Activated CD4-positive, alpha-beta T cell treated with anti-CD3 and anti-CD28 coated beads, Interleukin-2, amount 10 ng/mL, durations not matched to agents 24 days and 14 days (primary cell): ENCODE results near the gene STUB1. TPM values are rescaled to one million over a fixed set of nuclear protein-coding genes. Genes with fewer than 3 reads are reported as not detected.

Source experiments
- DNase-seq: peaks from one replicate; pipeline ENCODE4 v3.0.0; 2022
- H3K27ac Mint-ChIP-seq: one replicate; pipeline ENCODE4 v1.8.0; 2022; ENCODE audit warnings: mild to moderate bottlenecking, mixed read lengths
- H3K27me3 Mint-ChIP-seq: one replicate; pipeline ENCODE4 v1.8.0; 2022; ENCODE audit warnings: mixed read lengths
- H3K36me3 Mint-ChIP-seq: one replicate; pipeline ENCODE4 v1.8.0; 2022; ENCODE audit warnings: low read depth, mild to moderate bottlenecking, mixed read lengths
- H3K4me1 Mint-ChIP-seq: one replicate; pipeline ENCODE4 v1.8.0; 2021; ENCODE audit warnings: mixed read lengths
- H3K4me3 Mint-ChIP-seq: one replicate; pipeline ENCODE4 v1.8.0; 2022; ENCODE audit warnings: mild to moderate bottlenecking, moderate library complexity, mixed read lengths
- H3K9me3 Mint-ChIP-seq: one replicate; pipeline ENCODE4 v1.8.0; 2021; ENCODE audit warnings: mixed read lengths
- intact Hi-C: fragments of 100-400 bp; cut with micrococcal nuclease; formaldehyde crosslinking; loops from one replicate; pipeline ENCODE4 v1.15.1; 2023
- total RNA-seq: library from RNA; stranded (reverse); gene quantifications from 2 replicates; pipeline ENCODE4 v1.2.3, GENCODE V29; 2022

Gene STUB1
- total RNA-seq, 1 donor from 2014 or later, result 93.8 TPM

DNA sequence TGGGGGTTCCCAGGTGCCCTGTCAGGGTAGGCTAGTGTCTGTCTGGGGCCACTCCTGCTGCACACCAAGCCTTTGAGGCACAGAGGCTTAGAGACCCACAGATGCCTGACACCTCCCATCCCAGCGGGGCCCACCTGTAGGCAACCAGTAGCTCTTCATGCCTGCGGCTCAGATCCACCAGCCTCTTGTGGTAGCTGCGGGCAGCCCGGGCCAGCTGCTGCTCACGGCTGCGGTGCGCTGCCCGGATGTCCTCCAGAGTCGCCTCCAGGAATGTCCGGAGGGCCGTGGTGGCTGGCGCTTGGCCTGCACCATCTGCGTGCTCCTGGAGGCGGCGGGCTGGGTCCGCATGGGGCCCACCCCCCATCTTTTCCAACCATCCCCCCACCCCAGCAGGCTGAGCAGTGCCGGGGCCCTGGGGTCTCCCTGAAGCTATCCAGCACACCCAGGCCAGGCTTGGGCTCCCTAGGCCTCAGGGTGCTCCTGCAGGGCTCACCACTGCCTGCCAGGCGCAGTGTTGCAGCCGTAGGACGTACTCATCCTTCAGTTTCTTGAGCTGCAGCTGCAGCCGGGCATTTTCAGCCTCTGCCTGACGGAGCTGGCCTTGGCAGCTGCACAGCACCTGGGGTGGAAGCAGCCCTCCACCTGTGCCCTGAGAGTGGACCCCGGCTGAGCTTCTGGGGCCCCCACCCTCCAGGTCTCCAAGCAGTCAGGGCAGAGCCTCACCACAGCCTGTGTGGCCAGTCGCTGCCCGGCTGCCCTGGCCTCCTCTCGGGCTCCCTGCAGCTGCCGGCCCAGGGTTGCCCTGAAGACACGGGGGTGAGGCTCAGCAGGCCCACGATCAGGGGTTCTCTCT is 44.2 kb downstream of the STUB1 start:
- H3K27me3 Mint-ChIP-seq, result peaks cover 6% of the 10 kb centered on the region
- H3K36me3 Mint-ChIP-seq, result no peaks in the 10 kb centered on the region
- no peak for DNase-seq
- no peak overlapping the region for H3K27ac Mint-ChIP-seq
- peaks cover 3% of the 10 kb centered on the region for H3K4me1 Mint-ChIP-seq
- intact Hi-C loops, result loop anchor here (5.0 kb wide), 1 partner anchor 42 kb away; the partner anchor contains the start of genes JMJD8 and STUB1
- no peak overlapping the region for H3K4me3 Mint-ChIP-seq
- no peaks in the 10 kb centered on the region for H3K9me3 Mint-ChIP-seq

DNA sequence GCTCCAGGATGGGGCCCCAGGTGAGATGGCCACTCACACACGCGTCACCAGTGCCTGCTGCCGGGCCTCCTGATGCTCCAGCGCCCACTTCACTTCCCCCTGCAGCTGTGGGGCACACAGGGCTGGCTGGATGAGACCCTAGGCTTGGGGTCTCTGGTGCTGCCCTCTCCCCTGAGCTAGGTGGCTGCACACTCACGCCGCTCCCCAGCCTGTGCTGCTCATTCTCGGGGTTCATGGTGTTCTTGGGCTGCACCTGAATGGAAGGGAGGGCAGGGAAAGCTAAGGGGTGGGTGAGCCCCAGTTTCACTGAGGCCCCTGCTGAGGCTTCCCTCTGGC is 44.8 kb downstream of the STUB1 start:
- no peaks in the 10 kb centered on the region for H3K9me3 Mint-ChIP-seq
- H3K27ac Mint-ChIP-seq, result no peak overlapping the region
- intact Hi-C loops, result loop anchor here (5.0 kb wide), 1 partner anchor 43 kb away; the partner anchor contains the start of genes JMJD8 and STUB1
- H3K36me3 Mint-ChIP-seq, result no peaks in the 10 kb centered on the region
- H3K4me3 Mint-ChIP-seq, result no peak overlapping the region
- DNase-seq, result no peak
- H3K27me3 Mint-ChIP-seq, result peaks cover 6% of the 10 kb centered on the region
- peaks cover 3% of the 10 kb centered on the region for H3K4me1 Mint-ChIP-seq

DNA sequence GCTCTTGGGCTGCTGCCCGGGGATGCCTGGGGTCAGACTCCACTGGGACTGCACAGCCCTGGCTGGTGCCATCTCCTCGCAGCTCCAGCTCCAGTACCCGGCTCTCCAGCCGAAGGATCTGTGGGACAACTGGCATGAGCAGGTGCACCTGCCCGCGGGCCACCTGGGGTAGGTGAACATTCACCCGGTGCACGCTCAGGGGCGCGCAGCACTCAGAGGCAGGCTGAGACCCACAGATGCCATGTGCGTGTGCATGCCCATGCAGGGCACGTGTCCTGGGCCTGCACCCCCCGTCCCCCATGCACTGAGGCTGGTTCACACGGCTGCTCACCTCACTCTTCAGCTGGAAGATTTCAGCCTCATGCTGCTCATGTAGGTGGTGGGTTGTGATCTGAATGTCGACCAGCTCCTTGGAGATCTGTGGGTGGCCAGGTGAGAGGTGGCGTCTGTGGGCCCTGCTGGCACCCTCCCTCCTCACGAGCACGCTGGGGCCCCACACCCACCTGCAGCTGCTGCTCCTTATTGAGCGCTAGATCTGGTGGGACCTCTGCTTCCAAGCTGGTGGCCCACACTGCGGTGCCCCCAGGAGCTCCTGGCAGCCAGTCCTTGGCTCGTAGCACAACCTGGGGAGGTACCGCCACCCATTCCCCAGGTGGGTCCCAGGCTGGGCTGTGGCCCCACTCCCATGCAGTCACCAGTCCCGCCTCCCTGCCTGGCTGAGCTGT is 45.4 kb downstream of the STUB1 start:
- Mint-ChIP-seq H3K9me3 (no peaks in the 10 kb centered on the region), H3K4me3 (peak overlapping the region; percentile 17), H3K27me3 (peaks cover 3% of the 10 kb centered on the region), H3K4me1 (no peaks in the 10 kb centered on the region), H3K36me3 (no peaks in the 10 kb centered on the region), H3K27ac (peak overlapping the region; percentile 15)
- DNase-seq, result no peak
- intact Hi-C loops, result loop anchor here (5.0 kb wide), 1 partner anchor 43 kb away; the partner anchor contains the start of genes JMJD8 and STUB1

DNA sequence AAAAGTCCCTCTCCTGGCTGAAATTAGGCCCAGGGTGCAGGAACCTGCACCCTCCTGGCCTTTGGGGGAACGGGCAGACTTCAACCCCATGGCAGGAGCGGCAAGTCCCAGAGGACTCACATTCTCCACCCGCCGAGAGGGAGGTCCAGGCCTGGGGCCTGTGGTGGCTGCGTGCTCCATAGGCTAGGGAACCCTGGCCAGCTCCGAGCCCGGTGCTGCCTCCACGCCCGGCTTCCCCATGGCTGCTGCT is 45.9 kb downstream of the STUB1 start:
- Mint-ChIP-seq H3K27me3 (peaks cover 3% of the 10 kb centered on the region), H3K4me1 (no peaks in the 10 kb centered on the region), H3K9me3 (no peaks in the 10 kb centered on the region), H3K27ac (no peak overlapping the region), H3K36me3 (no peaks in the 10 kb centered on the region), H3K4me3 (peak overlapping the region; percentile 17)
- intact Hi-C loops, result loop anchor here (5.0 kb wide), 1 partner anchor 44 kb away; the partner anchor contains the start of genes JMJD8 and STUB1
- no peak for DNase-seq

DNA sequence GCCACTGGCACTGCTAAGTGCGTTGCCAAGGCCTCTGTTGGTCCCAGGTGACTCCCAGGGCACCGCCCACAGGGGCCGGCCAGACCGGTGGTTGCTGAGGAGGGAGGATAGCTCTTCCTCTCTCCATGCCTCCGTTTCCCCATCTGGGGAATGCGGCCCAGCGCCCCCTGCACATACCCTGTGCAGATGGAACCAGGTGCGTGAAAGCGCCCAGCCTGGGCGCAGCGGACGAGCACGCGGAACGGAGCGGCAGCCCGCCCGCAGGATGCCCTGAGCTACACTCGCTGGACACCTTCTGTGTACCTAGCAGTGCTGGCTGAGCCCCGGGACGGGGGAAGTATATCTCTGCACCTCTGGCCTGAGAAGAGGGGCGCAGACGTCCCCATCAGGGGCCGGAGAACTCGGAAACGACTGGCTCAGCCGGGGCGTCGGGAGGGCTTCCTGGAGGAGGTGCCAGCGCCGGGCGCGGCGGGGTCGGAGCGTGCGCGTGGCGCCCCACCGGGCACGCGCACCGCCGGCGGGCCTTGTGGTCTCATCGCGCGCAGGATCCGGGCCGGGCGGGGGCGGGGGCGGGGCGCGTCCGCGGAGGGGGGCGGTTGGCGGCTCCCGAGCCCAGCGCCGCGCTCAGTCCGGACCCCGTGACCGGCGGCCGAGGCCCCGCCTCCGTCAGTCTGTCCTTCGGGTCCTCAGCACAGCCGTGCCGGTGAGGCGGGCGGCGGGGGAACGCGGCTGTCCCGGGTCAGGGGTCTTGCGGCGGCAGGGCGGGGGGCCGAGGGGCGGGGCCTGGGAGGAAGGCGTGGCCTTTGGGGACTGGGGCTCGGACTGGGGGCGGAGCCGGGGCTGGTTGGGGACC is 46.5 kb downstream of the STUB1 start, which contains the start of the genes CCDC78 and HAGHL:
TSS of gene CCDC78 (minus strand) at position 6 of the 853 bp plus-strand sequence. CDS start 76 bp downstream, outside the sequence.
TSS of gene HAGHL (plus strand) at position 669 of the 853 bp plus-strand sequence. CDS start 404 bp downstream, outside the sequence.
- H3K4me3 Mint-ChIP-seq, result peak within 1 kb of the TSS; percentile 75
- peaks cover 3% of the 10 kb centered on the region for H3K27me3 Mint-ChIP-seq
- H3K36me3 Mint-ChIP-seq, result no peaks in the 10 kb centered on the region
- peak within 1 kb of the TSS; percentile 48 for H3K27ac Mint-ChIP-seq
- H3K4me1 Mint-ChIP-seq, result no peaks in the 10 kb centered on the region
- intact Hi-C loops, result loop anchor here (5.0 kb wide), 1 partner anchor 44 kb away; the partner anchor contains the start of genes JMJD8 and STUB1
- no peaks in the 10 kb centered on the region for H3K9me3 Mint-ChIP-seq
- peak; percentile 87 for DNase-seq

DNA sequence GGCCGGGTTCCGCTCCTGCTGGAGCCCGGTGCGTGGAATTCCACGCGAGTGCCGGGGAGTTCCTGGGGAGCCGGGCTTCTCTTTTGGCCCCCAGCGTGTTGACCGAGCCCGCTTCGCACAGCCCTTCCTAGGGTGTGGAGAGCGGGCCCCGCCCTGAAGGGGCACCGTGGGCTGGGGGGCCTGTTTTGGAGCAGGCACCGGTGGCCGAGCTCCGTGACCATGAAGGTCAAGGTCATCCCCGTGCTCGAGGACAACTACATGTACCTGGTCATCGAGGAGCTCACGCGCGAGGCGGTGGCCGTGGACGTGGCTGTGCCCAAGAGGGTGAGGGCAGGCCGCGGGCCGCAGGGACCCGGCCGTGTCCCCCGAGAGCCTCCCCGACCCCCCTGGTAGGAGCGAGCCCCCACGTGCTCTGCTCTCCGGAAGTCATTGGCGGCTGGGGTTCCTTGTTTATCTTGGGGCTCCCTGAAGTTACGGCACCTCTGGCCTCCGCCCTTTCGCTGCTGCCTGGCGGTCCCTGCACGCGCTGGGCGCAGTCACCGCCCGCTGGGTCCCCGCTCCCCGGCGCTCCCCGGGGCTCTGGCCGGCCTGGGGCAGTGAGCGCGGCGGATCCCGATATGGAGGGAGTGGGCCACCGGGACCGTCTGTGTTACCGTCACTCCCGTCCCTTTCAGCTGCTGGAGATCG is 47.2 kb downstream of the STUB1 start:
- H3K4me3 Mint-ChIP-seq, result peak overlapping the region; percentile 56
- intact Hi-C loops, result loop anchor here (5.0 kb wide), 1 partner anchor 45 kb away; the partner anchor contains the start of genes JMJD8 and STUB1
- peaks cover 3% of the 10 kb centered on the region for H3K27me3 Mint-ChIP-seq
- no peaks in the 10 kb centered on the region for H3K4me1 Mint-ChIP-seq
- H3K27ac Mint-ChIP-seq, result no peak overlapping the region
- no peaks in the 10 kb centered on the region for H3K9me3 Mint-ChIP-seq
- peak; percentile 78 for DNase-seq
- peaks cover 2% of the 10 kb centered on the region for H3K36me3 Mint-ChIP-seq

DNA sequence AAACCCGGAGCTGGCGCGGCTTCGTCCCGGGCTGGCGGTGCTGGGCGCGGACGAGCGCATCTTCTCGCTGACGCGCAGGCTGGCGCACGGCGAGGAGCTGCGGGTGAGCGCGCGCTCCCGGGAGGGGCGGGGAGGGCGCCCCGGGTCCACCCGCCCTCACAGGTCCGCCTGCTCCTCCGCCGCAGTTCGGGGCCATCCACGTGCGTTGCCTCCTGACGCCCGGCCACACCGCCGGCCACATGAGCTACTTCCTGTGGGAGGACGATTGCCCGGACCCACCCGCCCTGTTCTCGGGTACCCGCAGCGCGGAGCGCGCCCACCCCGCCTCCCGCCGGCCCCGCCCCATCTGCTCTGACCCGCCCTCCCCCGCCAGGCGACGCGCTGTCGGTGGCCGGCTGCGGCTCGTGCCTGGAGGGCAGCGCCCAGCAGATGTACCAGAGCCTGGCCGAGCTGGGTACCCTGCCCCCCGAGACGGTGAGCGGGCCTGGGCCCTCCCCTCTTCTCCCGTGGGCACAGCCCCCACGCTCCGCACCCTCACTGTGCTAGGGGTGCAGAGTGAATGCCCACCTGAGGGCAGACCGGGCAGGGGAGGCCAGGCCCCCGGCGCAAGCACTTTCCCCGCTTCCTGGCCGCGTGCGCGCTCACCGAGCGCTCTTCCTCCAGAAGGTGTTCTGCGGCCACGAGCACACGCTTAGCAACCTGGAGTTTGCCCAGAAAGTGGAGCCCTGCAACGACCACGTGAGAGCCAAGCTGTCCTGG is 48.1 kb downstream of the STUB1 start:
- Mint-ChIP-seq H3K9me3 (no peaks in the 10 kb centered on the region), H3K4me3 (peak overlapping the region; percentile 64)
- intact Hi-C loops, result loop anchor here (5.0 kb wide), 1 partner anchor 46 kb away; the partner anchor contains the start of genes JMJD8 and STUB1

DNA sequence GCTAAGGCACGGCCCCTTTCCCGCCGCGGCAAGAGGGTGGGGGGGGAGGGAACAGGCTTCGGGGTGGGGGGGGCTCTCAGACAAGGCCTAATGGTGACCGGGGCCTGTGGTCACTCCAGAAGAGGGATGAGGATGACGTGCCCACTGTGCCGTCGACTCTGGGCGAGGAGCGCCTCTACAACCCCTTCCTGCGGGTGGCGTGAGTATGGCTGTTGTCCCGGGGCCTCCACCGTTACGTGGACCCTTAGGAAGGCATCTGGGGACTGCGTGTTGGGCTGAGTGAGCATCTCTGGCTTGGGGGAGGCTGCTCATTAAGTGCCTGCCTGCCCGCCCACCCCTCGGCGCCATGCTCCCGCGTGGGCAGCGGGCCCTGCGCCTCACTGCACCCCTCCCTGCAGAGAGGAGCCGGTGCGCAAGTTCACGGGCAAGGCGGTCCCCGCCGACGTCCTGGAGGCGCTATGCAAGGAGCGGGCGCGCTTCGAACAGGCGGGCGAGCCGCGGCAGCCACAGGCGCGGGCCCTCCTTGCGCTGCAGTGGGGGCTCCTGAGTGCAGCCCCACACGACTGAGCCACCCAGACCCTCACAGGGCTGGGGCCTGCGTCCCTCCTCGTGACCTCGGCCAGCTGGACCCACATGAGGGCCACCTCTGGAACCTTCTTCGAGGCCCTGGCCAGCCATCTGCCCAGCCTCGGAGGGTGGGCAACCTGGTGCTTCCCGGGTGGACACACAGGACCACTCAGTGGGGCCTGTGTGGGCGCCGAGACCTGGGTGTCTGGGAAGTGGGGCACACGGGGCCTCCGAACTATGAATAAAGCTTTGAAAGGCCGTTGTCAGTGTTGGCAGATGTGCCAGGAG is 48.9 kb downstream of the STUB1 start:
- no peak for DNase-seq
- H3K4me3 Mint-ChIP-seq, result peak overlapping the region; percentile 64
- H3K27ac Mint-ChIP-seq, result no peak overlapping the region
- no peaks in the 10 kb centered on the region for H3K4me1 Mint-ChIP-seq
- H3K27me3 Mint-ChIP-seq, result peaks cover 3% of the 10 kb centered on the region
- H3K36me3 Mint-ChIP-seq, result peaks cover 7% of the 10 kb centered on the region
- intact Hi-C loops, result loop anchor here (5.0 kb wide), 1 partner anchor 47 kb away; the partner anchor contains the start of genes JMJD8 and STUB1
- no peaks in the 10 kb centered on the region for H3K9me3 Mint-ChIP-seq

More for the DNA sequence above, 48.1 kb downstream of the STUB1 start:
- DNase-seq, result peak; percentile 89
- peaks cover 3% of the 10 kb centered on the region for H3K27me3 Mint-ChIP-seq
- H3K4me1 Mint-ChIP-seq, result no peaks in the 10 kb centered on the region
- peaks cover 7% of the 10 kb centered on the region for H3K36me3 Mint-ChIP-seq
- H3K27ac Mint-ChIP-seq, result no peak overlapping the region

DNA sequence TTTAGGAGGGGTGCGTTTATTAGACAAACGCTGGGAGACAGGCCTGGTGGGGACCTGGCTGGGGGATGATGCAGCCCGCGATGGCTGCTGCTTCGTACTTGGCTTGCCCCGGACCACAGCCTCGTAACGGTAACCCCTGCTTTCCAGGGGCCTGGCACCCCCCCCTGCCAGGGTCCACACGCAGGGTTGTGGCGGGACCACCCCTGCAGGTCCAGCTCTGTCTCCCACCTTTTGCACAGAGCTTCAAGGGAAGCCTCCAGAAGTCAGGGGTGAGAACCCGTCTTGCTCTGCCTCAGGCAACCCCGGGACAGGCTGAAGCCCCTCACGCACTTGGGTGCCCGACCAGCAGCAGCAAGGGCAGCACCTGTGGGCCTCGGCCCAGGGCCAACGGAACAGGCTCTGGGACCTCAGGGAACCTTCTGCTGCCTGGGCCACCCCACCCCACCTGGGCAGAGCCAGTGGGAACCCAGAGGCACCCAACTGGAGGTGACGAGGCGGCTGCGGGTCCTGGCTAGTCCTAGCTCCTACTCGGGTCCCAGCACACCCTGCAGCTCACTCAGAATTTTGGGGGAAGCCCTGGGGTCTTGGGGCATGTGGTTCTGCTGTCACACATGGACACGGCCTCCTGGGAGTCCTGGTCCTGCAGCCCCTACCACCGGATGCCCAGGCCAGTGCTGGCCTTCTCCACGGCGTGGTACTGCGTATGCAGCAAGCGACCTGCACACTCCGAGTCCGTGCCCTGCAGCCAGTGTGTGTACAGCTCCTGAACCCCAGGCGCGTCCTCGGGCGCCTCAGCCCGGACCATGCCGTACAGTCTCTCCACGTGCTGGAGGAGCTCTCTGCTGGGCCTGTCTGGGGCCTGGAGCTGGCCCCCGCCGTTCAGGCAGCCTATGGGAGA is 49.8 kb downstream of the STUB1 start:
- H3K27ac Mint-ChIP-seq, result no peak overlapping the region
- intact Hi-C loops, result loop anchor here (5.0 kb wide), 1 partner anchor 48 kb away; the partner anchor contains the start of genes JMJD8 and STUB1
- peaks cover 7% of the 10 kb centered on the region for H3K36me3 Mint-ChIP-seq
- no peak overlapping the region for H3K4me3 Mint-ChIP-seq
- H3K27me3 Mint-ChIP-seq, result peaks cover 3% of the 10 kb centered on the region
- no peaks in the 10 kb centered on the region for H3K4me1 Mint-ChIP-seq
- H3K9me3 Mint-ChIP-seq, result no peaks in the 10 kb centered on the region
- peak; percentile 59 for DNase-seq

DNA sequence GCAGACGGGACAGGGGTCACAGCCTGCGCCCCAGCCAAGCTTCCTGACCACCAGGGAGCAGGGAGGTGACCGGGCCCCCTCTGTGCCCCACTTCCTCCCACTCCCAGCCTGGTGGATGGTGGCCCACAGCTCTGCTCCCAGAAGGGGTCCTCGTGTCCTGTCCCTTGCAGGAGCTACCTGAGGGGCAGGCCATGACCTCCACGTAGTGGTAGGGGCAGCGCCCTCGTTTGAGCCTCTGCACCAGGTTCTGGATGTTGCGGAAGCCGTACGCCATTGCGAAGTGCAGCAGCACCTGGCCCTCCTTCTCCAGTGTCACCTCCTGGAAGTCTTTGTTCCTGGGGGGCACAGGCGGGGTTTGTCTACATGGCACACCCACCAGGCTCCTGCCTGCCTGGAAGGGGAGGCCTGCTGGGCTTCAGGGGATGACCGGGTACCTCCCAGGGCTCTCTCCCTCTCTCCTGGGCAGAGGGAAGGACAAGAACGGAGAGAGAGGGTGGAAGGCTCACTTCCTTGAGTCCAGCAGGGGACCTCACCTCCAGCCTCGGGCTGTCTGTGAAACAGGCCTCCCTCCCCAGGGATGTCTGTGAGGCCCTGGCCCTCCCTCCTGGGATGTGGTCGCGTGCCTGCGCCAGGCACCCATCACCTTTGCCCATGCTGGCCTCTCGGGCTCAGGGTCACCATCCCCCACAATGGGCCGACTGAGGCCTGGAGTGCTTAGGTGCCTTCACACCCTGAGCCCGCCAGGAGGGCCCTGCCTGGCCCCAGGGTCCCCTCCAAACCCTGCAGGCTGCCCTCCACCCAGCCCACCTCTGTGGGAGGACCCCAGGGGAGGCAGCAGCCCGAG is 50.7 kb downstream of the STUB1 start:
- DNase-seq, result no peak
- no peak overlapping the region for H3K4me3 Mint-ChIP-seq
- H3K36me3 Mint-ChIP-seq, result peaks cover 11% of the 10 kb centered on the region
- H3K9me3 Mint-ChIP-seq, result no peaks in the 10 kb centered on the region
- intact Hi-C loops, result no loop called here
- no peak overlapping the region for H3K27ac Mint-ChIP-seq
- peaks cover 5% of the 10 kb centered on the region for H3K4me1 Mint-ChIP-seq
- peaks cover under 1% of the 10 kb centered on the region for H3K27me3 Mint-ChIP-seq
